NCI-H1436 treated with DMSO at 0.1 percent for 48 hours (cell line): Measurements from ENCODE around the gene IFNA21.
"Not testable (repeated sequence)": the region's sequence is repeated elsewhere in the genome, so short reads cannot be mapped to it uniquely, and the experiment has no call there.

Experiments used
- DNase-seq: peaks from one replicate; lab custom pipeline; 2025; lab: John Stamatoyannopoulos, UW

Gene IFNA21

DNA sequence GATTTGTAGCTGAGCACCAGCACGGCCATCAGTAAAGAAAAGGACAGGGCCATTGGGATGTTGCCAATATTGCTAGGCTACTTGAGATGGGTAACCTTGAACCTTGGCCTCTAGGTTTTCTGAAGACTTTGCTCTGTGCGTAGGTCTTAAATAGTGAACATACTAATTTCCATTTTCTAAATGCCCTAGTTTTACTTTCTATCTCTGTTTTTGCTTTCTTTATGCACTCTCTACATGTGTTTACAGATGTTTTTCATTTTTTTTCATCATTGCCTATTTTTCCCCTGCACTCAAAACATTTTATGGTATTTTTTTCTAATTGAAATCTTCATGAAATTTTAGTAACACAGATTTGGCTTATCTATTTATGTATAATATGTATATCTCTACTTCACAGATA, at the start of gene IFNA21:
Gene IFNA21 (minus strand): TSS at position 101 of the 400 bp plus-strand sequence. CDS start 48 bp downstream, at position 53.
- not testable (repeated sequence) for DNase-seq

DNA sequence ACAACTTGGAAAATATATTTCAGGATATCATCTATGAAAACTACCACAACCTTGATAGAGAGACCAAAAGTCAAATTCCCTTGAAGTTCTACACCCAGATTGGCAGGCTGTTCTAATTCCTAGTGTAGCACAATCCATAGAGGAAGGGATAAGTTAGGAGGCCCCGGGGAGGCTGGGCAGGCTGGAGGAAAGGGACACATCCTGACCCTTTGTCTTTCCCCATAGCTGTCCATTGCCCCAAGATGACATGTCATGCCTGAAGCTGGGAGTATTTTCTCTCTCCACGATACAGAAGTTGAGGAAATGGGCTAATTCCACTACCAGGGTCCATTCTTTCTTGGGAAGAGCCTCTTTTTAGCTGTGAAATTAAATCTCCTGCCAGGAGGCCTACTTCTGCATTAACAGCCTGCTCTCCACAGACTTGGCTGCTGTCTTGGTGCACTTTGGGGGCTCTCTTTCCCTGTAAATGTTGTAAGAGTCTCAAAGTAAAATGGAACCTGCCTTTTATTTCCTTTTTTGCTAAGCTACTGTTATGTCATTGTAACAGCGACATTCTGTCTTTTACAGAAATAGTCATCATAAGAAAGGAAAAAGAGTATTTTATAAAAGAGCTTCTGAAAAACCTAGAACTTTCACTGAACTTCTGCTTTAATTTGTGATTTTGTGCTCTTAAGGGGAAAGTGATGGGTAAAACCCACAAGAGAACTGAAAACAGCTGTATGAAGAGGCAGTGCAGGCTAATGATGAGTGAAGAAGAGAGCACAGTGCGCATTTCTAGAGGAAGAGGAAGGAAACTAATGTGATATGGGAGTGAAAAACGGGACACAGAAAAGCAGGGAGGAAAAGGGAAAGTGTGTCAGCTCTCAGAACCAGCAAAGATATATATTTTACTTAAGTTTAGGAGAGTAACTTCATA, 47.2 kb upstream of the IFNA21 start:
- not testable (repeated sequence) for DNase-seq

DNA sequence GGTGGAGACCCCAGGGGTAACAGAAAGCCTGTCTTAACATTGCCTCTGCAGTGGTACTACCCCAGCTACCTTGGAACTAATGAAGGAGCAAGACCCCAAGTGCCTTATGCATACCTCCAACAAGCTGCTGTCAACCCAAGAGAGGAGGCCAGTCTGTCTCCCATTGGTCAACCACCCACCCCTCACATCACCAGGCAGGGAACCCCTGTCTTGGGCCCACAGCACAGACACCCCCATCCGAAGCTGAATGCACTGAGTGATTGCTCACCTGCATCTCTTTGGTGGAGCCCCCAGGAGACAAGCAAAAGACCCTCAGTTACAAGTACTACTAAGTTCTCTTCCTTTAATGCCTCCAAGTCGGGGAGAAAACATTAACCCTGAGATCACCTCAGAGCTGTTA, 45.7 kb upstream of the IFNA21 start:
- DNase-seq = not testable (repeated sequence)

DNA sequence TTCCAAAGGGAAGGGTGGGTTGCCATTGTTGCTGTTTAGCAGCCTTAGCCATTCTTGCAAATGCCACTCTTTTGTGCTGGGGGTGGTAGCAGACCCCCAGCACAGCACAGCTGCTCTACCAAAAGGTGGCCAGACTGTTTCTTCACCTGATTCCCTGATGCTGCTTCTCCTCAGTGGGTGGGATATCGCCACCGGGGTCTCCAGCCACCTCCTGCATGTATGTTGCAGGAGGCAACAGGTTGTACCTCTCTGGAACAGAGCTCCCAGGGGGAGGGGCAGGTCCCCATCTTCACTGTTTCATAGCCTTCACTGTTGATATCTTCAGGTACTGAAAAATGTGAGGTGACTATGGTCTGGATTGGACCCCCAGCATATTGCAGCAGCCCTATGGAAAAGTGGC, 44.3 kb upstream of the IFNA21 start:
- DNase-seq = not testable (repeated sequence)

DNA sequence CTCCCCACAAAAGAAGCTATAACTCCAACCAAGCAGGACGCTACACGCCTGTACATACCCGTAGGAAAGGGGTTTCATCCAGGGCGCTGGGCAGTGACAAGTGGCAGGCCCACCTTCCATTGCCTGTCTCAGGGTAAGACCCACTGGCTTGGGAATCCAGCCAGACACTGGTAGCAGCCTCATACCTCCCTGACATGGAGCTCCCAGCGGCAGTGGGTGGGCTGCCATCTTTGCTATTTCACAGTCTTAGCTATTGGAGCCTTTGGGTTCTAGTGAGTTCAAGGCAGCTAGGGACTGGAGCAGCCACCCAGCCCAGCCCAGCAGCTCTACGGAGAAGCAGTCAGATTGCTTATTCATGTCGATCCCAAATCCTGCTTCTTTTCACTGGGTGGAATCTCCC, 43.9 kb upstream of the IFNA21 start:
- DNase-seq = no peak

DNA sequence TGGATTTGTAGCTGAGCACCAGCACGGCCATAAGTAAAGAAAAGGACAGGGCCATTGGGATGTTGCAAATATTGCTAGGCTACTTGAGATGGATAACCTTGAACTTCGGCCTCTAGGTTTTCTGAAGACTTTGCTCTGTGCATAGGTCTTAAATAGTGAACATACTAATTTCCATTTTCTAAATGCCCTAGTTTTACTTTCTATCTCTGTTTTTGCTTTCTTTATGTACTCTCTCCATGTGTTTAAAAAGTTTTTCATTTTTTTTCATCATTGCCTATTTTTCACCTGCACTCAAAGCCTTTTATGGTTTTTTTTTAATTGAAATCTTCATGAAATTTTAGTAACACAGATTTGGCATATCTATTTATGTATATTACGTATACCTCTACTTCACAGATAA, 40.6 kb upstream of the IFNA21 start, which contains the start of gene IFNA10:
Gene IFNA10 (minus strand): TSS at position 101 of the 400 bp plus-strand sequence. CDS start 46 bp downstream, at position 55.
- DNase-seq = not testable (repeated sequence)

DNA sequence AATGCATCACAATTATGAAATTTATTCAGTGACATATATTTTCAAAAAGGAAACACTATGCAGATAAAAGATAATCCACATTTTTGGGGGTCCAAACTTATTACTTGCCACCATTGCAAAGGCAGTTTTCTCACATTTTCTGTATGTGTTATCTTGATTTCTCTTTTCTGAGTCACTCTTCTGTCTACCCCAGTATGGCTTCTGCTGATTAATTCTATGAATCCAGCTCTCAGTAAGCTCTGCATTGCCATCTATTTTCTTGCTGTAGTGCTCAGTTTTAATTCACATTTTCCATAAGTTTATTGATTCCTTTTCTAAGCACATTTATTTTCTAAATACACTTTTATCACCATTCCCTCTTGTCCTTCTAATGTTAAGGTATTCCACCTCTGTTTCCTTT, 38.7 kb upstream of the IFNA21 start:
- no peak for DNase-seq

DNA sequence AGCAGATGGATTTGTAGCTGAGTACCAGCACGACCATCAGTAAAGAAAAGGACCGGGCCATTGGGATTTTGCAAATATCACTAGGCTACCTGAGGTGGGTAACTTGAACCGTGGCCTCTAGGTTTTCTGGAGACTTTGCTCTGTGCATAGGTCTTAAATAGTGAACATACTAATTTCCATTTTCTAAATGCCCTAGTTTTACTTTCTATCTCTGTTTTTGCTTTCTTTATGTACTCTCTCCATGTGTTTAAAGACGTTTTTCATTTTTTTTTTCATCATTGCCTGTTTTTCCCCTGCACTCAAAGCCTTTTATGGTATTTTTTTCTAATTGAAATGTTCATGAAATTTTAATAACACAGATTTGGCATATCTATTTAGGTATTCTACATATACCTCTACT, 35.6 kb upstream of the IFNA21 start, which contains the start of gene IFNA7:
Gene IFNA7 (minus strand): TSS at position 101 of the 400 bp plus-strand sequence. CDS start 40 bp downstream, at position 61.
- not testable (repeated sequence) for DNase-seq

DNA sequence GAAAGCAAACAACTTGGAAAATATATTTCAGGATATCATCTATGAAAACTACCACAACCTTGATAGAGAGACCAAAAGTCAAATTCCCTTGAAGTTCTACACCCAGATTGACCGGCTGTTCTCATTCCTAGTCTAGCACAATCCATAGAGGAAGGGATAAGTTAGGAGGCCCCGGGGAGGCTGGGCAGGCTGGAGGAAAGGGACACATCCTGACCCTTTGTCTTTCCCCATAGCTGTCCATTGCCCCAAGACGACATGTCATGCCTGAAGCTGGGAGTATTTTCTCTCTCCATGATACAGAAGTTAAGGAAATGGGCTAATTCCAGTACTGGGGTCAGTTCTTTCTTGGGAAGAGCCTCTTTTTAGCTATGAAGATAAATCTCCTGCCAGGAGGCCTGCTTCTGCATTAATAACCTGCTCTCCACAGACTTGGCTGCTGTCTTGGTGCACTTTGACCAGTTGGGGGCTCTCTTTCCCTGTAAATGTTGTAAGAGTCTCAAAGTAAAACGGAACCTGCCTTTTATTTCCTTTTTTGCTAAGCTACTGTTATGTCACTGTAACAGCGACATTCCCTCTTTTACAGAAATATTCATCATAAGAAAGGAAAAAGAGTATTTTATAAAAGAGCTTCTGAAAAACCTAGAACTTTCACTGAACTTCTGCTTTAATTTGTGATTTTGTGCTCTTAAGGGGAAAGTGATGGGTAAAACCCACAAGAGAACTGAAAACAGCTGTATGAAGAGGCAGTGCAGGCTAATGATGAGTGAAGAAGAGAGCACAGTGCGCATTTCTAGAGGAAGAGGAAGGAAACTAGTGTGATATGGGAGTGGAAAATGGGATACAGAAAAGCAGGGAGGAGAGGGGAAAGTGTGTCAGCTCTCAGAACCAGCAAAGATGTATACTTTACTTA, 28.7 kb upstream of the IFNA21 start:
- DNase-seq = not testable (repeated sequence)

DNA sequence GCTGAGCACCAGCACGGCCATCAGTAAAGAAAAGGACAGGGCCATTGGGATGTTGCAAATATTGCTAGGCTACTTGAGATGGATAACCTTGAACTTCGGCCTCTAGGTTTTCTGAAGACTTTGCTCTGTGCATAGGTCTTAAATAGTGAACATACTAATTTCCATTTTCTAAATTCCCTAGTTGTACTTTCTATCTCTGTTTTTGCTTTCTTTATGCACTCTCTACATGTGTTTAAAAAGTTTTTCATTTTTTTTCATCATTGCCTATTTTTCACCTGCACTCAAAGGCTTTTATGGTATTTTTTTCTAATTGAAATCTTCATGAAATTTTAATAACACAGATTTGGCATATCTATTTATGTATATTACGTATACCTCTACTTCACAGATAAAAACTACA, 21.0 kb upstream of the IFNA21 start, which contains the start of gene IFNA4:
Gene IFNA4 (minus strand): TSS at position 101 of the 400 bp plus-strand sequence. CDS start 56 bp downstream, at position 45.
- DNase-seq = not testable (repeated sequence)

DNA sequence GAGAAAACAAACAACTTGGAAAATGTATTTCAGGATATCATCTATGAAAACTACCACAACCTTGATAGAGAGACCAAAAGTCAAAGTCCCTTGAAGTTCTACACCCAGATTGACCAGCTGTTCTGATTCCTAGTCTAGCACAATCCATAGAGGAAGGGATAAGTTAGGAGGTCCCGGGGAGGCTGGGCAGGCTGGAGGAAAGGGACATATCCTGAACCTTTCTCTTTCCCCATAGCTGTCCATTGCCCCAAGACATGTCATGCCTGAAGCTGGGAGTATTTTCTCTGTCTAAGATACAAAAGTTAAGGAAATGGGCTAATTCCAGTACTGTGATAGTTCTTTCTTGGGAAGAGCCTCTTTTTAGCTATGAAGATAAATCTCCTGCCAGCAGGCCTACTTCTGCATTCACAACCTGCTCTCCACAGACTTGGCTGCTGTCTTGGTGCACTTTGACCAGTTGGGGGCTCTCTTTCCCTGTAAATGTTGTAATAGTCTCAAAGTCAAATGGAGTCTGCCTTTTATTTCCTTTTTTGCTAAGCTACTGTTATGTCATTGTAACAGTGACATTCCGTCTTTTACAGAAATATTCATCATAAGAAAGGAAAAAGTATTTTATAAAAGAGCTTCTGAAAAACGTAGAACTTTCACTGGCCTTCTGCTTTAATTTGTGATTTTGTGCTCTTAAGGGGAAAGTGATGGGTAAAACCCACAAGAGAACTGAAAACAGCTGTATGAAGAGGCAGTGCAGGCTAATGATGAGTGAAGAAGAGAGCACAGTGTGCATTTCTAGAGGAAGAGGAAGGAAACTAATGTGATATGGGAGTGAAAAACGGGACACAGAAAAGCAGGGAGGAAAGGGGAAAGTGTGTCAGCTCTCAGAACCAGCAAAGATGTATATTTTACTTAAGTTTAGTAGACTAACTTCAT, 16.6 kb upstream of the IFNA21 start:
- DNase-seq = not testable (repeated sequence)

DNA sequence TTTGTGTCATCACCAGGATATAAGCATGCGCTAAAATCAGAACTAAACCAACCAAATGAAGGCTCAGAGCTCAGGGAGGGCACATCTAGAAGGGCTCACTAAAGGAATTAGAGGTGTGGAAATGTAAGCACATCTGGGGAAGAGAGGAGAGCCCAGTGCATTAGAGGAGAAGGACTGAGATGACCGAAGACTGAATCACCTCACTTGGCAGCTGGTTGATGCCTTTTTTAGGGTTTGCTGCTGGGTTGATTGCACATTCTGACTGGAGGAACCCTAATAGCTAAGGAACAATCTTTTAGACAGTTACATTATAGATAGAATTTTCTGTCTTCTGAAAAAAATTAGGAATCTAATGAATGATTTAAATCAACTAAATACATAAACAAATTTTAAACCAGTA, 8.2 kb upstream of the IFNA21 start:
- no peak for DNase-seq

DNA sequence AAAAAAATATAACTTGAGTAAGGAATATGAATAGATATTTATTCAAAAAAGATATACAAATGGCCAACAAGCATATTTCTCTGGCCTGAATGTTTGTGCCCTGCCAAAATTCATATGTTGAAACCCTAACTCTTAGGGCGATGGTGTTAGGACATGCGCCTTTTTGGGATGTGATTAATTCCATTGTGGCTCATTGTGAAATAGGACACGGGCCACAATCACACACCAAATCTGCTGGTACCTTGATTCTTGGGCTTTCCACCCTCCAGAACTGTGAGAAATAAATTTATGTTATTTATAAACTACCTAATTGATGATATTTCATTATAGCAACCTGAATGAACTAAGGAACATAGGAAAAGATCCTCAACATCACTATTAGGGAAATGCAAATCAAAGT, 5.7 kb upstream of the IFNA21 start:
- no peak for DNase-seq

DNA sequence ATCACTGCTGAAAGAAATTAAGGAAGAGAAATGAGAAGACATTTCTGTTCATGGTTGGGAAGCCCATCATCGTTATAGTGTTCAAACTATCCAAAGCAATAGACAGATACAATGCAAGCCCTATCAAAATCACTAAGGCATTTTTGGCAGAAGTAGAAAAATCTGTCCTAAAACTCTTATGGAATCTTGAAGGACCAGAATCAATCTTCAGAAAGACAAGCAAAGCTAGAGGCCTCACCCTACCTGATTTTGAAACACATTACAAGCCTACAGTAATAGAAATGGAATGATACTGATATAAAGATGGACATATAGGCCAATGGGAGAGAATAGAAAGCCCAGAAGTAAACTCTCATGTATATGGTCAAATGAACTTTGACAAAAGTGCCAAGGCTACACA, 4.9 kb upstream of the IFNA21 start:
- no peak for DNase-seq

DNA sequence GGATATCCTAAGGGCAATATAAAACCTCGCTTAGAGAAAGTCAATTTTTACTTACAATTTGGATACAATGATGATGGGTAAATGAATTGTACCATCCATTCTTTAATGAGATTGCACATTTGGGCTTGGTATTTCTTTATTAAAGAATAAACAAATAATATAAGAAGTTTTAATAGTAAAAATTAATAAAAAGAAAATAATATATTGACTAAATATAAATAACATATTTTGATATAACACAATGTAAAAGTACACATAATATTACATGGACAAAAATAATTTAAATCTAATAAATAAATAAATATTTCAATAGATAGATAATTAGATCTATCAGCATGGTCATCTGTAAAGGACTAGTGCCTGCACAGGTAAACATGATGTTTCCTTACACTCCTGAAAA, 944 bp downstream of the IFNA21 start:
- no peak for DNase-seq

DNA sequence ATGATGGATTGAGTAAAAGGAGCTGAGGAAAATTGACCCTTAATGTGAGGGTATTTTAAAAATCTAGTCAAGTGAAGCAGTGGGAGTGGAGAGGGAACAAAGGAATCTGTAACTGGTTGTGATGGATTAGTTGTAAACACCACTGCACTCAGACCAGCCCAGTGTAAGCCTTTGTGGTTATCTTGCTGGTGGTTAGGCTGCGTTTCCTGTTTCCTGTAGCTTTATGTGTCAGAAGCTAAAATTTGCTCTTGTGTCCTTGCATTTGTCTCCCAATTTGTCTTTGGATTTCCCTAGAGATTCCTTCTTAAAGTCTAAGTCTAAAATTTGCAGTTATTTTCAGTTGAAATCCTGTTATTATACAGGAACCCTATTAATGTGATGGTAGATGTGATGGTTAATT, 6.3 kb downstream of the IFNA21 start:
- DNase-seq = no peak

DNA sequence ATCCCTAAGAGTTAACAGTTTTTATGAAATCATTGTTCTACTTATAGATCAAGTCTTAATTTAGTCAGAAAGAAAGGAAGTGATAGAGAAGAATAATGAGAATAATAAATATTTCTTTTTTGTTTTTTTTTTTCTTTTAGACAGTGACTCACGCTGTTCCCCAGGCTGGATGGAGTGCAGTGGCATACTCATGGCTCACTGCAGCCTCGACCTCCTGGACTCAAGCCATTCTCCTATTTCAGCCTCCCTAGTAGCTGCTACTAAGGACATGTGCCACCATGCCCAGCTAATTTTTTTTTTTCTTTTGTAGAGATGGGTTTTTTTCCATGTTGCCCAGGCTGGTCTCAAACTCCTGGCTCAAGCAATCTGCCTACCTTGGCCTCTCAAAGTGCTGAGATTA, 11.0 kb downstream of the IFNA21 start:
- DNase-seq = no peak

DNA sequence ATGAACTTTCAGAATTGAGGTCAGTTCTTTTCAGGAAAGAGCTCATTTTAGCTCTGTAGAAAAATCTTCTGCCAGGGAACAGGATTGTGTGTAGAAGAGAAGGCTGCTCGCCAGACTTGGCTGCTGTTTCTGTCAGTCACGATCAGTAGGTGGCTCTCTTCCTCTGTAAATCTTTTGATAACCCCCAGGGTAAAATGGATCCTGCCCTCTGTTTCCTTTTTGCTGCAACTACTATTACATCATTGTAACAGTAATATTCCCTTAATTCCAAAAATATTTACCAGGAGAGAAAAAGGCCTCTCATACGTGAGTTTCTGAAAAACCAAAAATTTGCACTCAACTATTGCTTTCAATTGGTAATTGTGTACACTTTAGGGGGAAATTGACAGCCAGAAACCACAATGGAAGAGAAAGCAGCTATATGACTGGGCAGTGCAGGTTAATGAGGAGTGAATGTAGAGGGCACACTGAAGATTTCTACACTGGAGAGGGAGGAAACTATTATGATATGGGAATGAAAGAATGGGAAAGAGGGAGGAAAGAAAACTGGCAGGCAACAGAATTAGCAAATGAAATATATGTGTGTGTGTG, 12.3 kb downstream of the IFNA21 start:
- DNase-seq = no peak

DNA sequence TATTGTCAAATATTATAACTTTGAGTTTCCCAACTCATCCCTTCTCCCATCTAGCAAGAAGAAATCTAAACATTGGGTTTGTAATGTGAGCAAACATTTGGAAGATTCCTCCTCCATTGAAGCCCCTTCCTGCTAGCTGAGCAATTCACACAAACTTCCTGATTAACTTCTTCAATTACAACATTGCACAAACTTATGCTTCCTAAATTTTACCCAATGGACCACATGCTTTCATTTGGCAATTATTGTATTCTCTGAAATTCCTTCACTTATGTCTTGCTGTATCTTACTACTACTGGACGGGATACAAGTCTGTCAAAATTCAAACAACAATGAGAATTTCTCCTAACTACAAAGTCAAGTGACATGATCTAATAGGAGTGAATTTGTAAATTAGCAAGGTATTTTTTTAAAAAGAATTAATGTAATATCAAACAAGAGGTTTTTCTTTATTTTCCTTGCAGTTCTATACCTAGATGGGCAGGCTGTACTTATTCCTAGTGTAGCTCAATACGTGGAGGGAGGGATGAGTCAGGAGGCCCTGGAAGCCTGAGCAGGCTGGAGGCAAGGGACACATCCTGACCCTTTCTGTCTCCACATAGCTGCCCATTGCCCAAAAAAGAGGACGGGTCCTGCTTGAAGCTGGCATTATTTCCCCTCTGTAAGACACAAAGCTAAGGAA, 13.0 kb downstream of the IFNA21 start:
- no peak for DNase-seq

DNA sequence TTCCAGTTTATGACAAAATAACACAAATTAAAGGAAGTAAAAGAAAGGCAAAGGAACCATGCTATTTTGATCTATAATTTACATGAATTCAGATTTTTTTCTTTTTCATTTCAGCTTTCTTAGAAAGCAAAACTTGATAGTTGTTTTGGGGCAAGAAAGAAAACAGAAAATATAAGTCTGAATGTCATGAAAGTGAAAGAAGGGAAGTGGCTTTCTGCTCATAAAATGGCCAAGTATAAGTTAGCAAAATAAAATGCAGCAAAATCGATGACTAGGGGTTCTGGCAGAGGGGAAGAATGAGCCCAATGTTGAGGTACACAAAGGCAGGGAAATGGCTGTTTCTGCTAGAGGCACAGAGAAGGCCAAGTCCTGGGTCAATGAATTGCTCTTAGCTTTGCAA, 21.9 kb downstream of the IFNA21 start:
- no peak for DNase-seq
